T follicular helper cell (primary cell): Measurements from ENCODE around the gene SNX32.
"Not testable (repeated sequence)": the region's sequence is repeated elsewhere in the genome, so short reads cannot be mapped to it uniquely, and the experiment has no call there.

ENCODE experiments used
- DNase-seq: peaks from one replicate; pipeline ENCODE4 v3.0.0-alpha.2; 2020; ENCODE audit warnings: low read depth

Gene SNX32

DNA sequence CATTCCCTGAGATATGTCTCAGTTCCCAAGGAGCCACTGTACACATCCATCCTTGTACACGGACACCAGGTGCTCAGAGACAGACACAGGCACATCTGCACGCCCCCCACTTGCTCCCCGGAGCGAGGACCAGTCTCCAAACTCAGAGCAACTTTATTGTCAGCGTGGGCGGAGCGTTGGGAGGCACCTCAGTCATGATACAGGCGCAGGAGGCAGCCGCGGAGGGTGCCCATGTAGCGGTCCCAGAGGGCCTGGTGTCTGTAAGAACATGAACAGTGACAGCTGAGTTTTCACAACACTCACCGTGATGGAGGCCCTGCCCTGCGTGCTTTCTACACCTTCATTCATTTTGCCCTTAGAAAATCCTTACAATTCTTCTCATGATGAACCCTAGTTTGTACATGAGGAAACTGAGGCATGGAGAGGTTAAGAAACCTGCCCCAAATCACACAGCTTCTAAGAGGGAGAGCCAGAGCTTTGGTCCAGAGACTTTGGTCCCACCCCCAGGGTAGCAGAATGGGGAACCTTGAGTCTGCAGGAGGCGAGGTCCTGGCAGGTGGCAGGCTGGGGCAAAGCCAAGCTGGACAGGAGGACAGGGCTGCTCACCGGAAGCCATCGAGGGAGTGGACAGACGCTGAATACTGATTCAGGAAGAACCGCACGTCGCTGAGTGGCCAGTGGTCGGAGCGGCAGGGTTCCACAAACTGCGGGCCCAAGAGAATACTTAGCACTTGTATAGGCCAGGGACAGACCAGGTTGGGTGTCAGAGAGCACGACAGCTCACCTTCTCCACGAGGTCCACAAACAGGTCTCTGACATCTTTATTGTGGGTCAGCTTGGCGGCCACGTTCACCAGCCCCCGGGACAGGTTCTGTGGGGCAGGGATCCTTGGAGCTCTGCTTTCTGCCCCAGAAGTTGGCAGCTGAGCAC, 50.3 kb downstream of the SNX32 start:
- DNase-seq = no peak

- peak; percentile 75 for DNase-seq
Measured at GRCh38 chr11:65884716-65885092, 50.9 kb downstream of the SNX32 start.

GRCh38 chr11:65885231-65885630, 51.5 kb downstream of the SNX32 start:
- no peak for DNase-seq

DNA sequence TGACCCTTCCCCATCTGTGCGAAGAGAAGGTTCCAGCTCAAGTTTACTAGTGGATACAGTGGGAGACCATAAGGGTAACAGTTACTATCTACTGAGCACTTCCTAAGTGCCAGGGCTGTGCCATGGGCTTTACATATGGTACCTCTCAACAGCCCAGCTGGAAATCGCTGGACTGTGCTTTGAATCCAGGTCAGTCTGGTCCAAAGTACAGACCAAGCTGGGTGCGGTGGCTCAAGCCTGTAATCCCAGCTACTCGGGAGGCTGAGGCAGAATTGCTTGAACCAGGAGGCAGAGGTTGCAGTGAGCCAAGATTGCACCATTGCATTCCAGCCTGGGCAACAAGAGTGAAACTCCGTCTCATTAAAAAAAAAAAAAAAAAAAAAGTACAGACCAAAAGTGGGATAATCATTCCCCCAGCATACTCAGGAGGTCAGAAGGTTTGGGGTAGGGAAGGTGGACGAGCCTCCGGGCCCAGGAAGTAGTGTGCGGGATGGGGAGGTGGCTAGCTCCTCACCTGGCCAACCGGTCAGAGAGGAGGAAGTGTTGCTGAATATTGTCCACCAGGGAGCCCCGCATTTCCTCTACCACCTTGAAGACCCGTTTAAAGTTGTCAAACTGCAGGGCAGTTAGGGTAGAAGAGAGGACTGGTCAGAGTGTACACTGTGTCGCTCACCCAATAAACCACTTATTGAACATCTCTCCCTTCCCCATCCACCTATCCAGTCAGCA, 52.2 kb downstream of the SNX32 start:
- DNase-seq = no peak

GRCh38 chr11:65886826-65887722, 53.3 kb downstream of the SNX32 start:
- no peak for DNase-seq

DNA sequence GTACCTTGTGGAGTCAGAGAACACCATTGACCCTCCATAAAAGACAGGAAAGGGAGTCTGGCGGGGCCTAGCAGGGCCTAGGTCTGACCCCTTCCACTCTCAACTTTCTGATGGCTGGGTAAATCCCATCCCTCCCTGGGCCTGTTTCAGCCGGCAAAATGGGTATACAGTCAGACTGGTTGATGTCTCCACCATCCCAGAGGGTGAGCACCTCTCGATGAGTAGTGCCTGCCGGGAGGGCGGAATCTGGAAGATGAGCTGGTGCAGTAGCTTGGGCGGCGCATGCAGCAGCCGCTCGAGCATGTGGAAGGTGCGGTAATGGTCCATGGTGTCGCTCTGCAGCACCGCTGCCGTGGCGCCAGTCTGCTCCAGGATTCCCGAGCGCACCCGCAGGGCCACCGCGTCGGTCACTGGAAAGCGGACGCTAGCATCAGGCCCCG, 54.0 kb downstream of the SNX32 start:
- no peak for DNase-seq

DNA sequence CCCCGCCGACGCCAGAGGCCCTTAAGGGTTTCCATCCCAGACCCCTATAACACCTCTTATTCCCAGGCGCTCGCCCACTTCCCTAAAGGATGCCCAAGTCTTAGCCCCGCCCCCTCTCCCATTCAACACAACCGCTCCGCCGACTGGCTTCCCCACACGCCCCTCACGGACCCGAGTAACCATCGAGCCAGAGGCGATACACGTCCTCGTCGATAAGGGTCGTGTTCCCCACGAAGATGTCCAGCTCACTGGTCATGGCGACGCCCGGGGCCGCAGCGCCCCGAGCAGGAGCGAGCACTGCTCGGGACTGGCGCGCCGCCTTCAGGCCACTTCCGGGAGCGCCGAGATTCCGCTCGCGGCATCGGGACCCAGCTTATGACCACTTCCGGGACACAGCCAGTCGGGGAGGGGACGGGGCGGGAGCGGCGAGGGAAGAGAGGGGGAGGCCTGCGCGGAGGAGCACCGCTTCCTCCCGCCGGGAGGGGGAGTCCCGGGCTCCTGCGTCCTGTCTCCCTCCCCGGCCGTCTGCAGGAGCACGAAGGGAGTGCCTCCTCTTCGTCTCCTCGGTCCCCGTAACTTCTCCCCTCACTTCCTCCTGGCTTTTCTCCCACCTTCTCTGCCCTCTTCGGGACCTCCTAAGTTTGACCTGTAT, 54.5 kb downstream of the SNX32 start, which contains the start of gene FIBP:
Gene FIBP, minus strand, starts transcription at position 309 of the 652 bp plus-strand sequence. Its CDS starts 53 bp downstream, at position 256.
- peak; percentile 94 for DNase-seq

DNA sequence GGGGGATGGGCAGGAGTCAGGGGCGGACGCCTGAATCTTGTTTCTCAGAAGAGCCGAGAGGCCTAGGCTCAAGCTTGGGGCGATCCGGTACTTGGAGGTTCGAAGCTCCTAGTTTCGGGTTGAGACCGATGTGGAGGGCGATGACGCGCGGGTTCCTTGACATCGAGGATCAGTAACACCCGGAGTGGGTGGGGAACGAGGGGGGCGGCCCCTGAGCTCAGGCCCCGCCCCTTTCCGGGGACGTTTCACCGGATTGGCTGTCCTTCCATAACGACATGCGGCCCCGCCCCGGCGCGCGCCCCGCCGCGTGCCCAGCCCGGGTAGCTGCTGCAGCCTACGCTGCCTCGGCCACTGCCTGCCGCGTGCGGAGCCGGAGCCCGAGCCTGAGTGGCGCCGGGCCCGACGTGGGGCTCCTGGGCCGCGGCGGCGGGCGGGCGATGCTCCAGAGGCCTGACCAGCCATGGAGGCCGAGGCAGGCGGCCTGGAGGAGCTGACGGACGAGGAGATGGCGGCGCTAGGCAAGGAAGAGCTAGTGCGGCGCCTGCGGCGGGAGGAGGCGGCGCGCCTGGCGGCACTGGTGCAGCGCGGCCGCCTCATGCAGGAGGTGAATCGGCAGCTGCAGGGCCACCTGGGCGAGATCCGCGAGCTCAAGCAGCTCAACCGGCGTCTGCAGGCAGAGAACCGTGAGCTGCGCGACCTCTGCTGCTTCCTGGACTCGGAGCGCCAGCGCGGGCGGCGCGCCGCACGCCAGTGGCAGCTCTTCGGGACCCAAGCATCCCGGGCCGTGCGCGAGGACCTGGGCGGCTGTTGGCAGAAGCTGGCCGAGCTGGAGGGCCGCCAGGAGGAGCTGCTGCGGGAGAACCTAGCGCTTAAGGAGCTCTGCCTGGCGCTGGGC, 56.8 kb downstream of the SNX32 start, which contains the start of gene CCDC85B:
Gene CCDC85B, plus strand, starts transcription at position 350 of the 895 bp plus-strand sequence. Its CDS starts 111 bp downstream, at position 461.
- DNase-seq = peak; percentile 98

GRCh38 chr11:65891219-65892136, 57.7 kb downstream of the SNX32 start:
- DNase-seq = no peak

DNA sequence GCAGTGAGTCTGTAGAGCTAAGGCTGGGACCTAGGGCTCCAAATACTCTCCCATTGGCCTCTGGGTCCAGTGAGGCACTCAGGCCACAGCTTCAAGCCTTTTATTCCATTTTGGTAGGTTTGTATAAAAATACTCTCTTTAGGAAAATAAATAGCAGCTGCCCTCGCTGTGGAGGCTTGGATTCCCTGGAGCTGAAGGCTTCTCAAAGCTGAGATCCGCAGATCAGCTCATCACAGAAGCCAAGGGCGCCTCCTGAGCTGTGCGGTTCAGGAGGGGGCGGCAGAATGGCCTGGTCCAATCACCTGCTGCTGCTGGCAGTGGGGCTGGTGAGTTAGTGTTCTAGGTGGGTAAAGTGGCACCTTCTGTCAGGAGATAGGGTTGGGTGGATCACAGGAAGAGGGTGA, 58.4 kb downstream of the SNX32 start:
- DNase-seq = not testable (repeated sequence)

DNA sequence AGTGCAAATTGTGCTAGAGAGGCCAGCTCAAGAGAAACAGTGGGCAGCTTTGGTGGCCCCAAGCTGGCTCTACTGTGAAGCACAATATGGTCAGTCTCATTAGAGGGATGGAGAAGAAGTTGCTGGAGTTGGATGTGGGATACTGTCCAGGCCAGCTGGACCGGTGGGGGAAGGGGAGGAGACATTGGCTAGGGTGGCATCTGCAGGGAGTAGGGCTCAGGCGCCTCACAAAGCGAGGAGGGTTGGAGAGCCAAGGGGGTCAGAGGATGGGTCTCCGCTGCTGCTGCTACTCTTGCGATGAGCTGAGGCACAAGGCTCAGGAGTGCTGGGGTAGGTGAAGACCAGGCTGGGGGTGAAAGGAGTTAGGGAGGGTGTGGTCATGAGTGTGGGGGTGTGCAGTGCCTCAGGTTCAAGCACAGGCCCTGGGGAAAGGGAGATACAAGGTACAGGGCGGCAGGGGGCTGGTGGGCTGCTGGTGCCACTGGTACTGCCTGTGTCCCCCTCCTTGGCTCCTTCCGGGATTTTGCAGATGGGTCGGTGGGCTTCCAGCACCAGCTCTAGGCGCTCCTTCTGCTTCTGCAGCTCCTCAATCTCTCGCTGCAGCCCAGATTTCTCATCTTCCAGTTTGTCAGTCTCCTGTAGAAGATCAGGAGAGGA, 59.0 kb downstream of the SNX32 start:
- DNase-seq = no peak

DNA sequence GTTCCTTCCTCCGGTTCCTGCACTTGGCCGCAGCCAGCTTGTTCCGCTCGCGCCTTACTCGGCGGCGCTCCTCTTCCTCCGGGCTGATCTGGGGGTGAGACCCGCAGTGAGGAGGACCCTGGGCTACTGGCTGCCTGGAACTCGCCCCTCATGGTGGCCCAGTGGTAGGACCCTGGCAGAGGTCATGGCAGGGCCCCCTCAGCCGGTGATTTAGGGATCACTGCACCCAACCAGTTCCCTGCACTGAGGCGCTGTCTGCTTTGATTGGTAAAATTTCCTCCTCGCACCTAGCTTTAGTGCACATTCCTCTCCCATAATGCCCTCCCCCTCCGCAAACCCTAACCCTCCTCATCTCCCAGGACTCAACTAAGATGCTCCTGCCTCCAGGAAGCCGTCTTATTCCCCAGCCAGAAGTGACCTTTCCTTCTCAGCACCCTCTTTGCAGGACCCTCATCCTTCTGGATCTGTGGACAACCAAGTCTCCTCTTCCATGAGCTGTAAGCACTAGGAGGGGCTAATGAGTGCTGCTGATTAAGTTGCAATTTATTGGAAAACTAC, 60.4 kb downstream of the SNX32 start:
- no peak for DNase-seq

- DNase-seq = no peak
Measured at GRCh38 chr11:65895482-65895981, 61.8 kb downstream of the SNX32 start.

DNA sequence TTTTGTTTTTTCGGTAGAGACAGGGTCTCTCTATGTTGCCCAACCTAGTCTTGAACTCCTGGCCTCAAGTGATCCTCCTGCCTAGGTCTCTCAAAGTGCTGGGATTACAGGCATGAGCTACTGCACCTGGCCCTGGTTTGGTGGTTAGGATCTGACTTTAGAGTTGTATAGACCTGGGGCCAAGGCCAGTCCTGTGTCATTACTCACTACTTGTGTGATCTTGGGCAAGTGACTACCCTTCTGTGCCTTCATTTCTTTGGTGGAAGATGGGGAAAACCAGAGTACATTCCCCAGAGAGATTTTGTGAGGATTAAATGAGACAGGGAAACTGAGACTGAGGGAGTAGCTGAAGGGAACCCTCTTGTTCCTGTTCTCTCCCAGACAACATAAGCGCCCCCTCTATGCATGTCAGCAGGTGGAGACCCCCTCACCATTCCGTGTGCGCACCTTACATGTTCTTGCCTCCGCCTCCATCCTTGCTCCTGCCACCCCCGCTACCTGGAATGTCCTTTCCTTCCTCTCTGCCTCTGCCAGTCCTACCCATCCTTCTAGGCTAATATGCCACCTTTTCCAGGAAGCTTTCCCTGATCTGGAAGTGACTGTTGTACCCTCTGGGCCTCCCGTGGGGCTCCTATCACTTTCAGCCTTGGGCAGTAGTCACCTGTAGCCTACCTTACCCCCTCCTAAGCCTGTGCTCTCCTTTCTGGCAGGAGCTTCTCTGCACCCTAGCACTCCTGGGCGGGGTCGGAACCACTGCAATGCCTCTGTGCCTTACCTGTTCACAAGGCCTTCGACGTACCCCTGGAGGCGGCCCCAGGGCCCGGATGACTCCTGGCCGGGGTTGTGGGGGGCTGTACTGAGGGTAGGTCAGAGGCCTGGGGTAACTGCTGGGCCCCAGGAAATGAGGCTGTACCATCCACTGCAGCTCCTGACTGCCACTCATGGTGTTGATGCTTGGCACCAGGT, 62.6 kb downstream of the SNX32 start:
- no peak for DNase-seq

GRCh38 chr11:65897020-65897471, 63.3 kb downstream of the SNX32 start:
- DNase-seq = no peak

- DNase-seq = no peak
Measured at GRCh38 chr11:65898656-65899355, 65.0 kb downstream of the SNX32 start.
